ENCODE measurements around the gene C2orf81.

C2orf81 gene

GRCh38 chr2:74426181-74426758, 4.9 kb upstream of the C2orf81 start:
- peaks cover 10% of the 10 kb centered on the region for H3K79me2 ChIP-seq (ENCODE audit: insufficient read depth, low read length)
- H3K9ac ChIP-seq (ENCODE audit: low read depth, low read length): no peak overlapping the region
- H3K27me3 ChIP-seq (ENCODE audit: insufficient read depth, low read length, poor library complexity): no peaks in the 10 kb centered on the region
- no peak for DNase-seq
- H3K27ac ChIP-seq (ENCODE audit: low read length): no peak overlapping the region
- peaks cover 61% of the 10 kb centered on the region for H3K36me3 ChIP-seq (ENCODE audit: insufficient read depth, low read length)
- no peak for ATAC-seq (ENCODE audit: insufficient read depth, low read depth)
- TF ChIP-seq CTCF (IDR thresholded peaks at IDR 0.05; ENCODE audit: borderline replicate concordance, extremely low read depth, low read length, poor library complexity, severe bottlenecking) (no peak), EZH2 (IDR thresholded peaks at IDR 0.05; ENCODE audit: borderline replicate concordance, low read depth, low read length, severe bottlenecking) (no peak)
- H3K4me2 ChIP-seq (ENCODE audit: insufficient read depth, low read length): no peak overlapping the region
- no peak overlapping the region for H2AFZ ChIP-seq (ENCODE audit: low read depth, low read length)
- no peak overlapping the region for H3K4me3 ChIP-seq (ENCODE audit: low read depth in 1 of 2, low read length in 2 of 2)
- H3K4me1 ChIP-seq (ENCODE audit: insufficient read depth, low read length): peaks cover 21% of the 10 kb centered on the region
- H3K9me3 ChIP-seq (ENCODE audit: insufficient read depth, low read length, severe bottlenecking): no peaks in the 10 kb centered on the region
- no peaks in the 10 kb centered on the region for H4K20me1 ChIP-seq (ENCODE audit: insufficient read depth, low read length)

- H3K27me3 ChIP-seq (ENCODE audit: insufficient read depth, low read length, poor library complexity): no peaks in the 10 kb centered on the region
- no peak overlapping the region for H2AFZ ChIP-seq (ENCODE audit: low read depth, low read length)
- DNase-seq (no peak), ATAC-seq (ENCODE audit: insufficient read depth, low read depth) (no peak)
- H3K9me3 ChIP-seq (ENCODE audit: insufficient read depth, low read length, severe bottlenecking): no peaks in the 10 kb centered on the region
- no peak overlapping the region for H3K27ac ChIP-seq (ENCODE audit: low read length)
- H3K36me3 ChIP-seq (ENCODE audit: insufficient read depth, low read length): peaks cover 61% of the 10 kb centered on the region
- H3K4me1 ChIP-seq (ENCODE audit: insufficient read depth, low read length): peaks cover 28% of the 10 kb centered on the region
- no peak overlapping the region for H3K4me2 ChIP-seq (ENCODE audit: insufficient read depth, low read length)
- H3K79me2 ChIP-seq (ENCODE audit: insufficient read depth, low read length): peaks cover 12% of the 10 kb centered on the region
- TF ChIP-seq EZH2 (IDR thresholded peaks at IDR 0.05; ENCODE audit: borderline replicate concordance, low read depth, low read length, severe bottlenecking): no peak
- TF ChIP-seq CTCF (IDR thresholded peaks at IDR 0.05; ENCODE audit: borderline replicate concordance, extremely low read depth, low read length, poor library complexity, severe bottlenecking): no peak
- no peak overlapping the region for H3K4me3 ChIP-seq (ENCODE audit: low read depth in 1 of 2, low read length in 2 of 2)
- no peak overlapping the region for H3K9ac ChIP-seq (ENCODE audit: low read depth, low read length)
- H4K20me1 ChIP-seq (ENCODE audit: insufficient read depth, low read length): no peaks in the 10 kb centered on the region
Observed at GRCh38 chr2:74425523-74425922, 4.1 kb upstream of the C2orf81 start.

DNA sequence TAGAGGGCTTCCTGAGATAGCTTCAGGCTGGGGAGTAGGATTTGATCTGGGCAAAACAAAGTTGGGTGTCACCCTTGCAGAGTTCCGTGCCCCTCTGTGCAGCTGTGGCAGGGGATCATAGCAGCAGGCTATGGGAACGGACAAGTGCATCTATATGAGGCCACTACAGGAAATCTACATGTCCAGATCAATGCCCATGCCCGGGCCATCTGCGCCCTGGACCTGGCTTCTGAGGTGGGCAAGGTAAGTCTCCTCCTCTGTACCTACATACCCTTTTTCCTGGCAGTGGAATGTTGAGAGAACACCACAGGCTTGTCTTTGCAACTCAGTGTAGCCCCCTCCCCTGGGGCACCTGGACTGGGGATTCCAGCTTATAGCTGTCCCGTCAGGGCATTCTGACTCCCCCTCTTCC, 3.6 kb upstream of the C2orf81 start:
- H3K4me1 ChIP-seq (ENCODE audit: insufficient read depth, low read length): peaks cover 32% of the 10 kb centered on the region
- ATAC-seq (ENCODE audit: insufficient read depth, low read depth) (no peak), DNase-seq (no peak)
- H3K4me3 ChIP-seq (ENCODE audit: low read depth in 1 of 2, low read length in 2 of 2): no peak overlapping the region
- H3K79me2 ChIP-seq (ENCODE audit: insufficient read depth, low read length): peaks cover 12% of the 10 kb centered on the region
- no peak overlapping the region for H3K9ac ChIP-seq (ENCODE audit: low read depth, low read length)
- no peaks in the 10 kb centered on the region for H4K20me1 ChIP-seq (ENCODE audit: insufficient read depth, low read length)
- no peaks in the 10 kb centered on the region for H3K9me3 ChIP-seq (ENCODE audit: insufficient read depth, low read length, severe bottlenecking)
- no peak overlapping the region for H3K4me2 ChIP-seq (ENCODE audit: insufficient read depth, low read length)
- TF ChIP-seq EZH2 (IDR thresholded peaks at IDR 0.05; ENCODE audit: borderline replicate concordance, low read depth, low read length, severe bottlenecking) (no peak), CTCF (IDR thresholded peaks at IDR 0.05; ENCODE audit: borderline replicate concordance, extremely low read depth, low read length, poor library complexity, severe bottlenecking) (no peak)
- H3K27ac ChIP-seq (ENCODE audit: low read length): no peak overlapping the region
- H3K27me3 ChIP-seq (ENCODE audit: insufficient read depth, low read length, poor library complexity): no peaks in the 10 kb centered on the region
- no peak overlapping the region for H2AFZ ChIP-seq (ENCODE audit: low read depth, low read length)
- H3K36me3 ChIP-seq (ENCODE audit: insufficient read depth, low read length): peaks cover 57% of the 10 kb centered on the region
